Lung (tissue), 12 donors: ENCODE data around the gene LAYN. TPM values are rescaled to one million over a fixed set of nuclear protein-coding genes. Genes with fewer than 3 reads are reported as not detected.
A peak's percentile ranks its signal among the peaks of the same experiment; 100 is the strongest.

ENCODE experiments used
- ATAC-seq: fragments of 200-7000 bp; cut with Tn5 transposase; one replicate; pipeline ENCODE4 v1.9.1; 2020; ENCODE audit warnings: moderate number of reproducible peaks; ENCODE audit not compliant: insufficient read depth, low FRiP score
- DNase-seq, 3 donors: peaks; one replicate each; pipeline ENCODE4 v3.0.0-alpha.2; 2013 to 2017
- H3K27ac ChIP-seq, 2 donors: one replicate each; pipeline ENCODE4 v1.5.1; 2013; ENCODE audit warnings: mild to moderate bottlenecking in 2 of 2, moderate library complexity in 2 of 2, control low read depth in 1 of 2, inconsistent platforms in 1 of 2, low read depth in 1 of 2, low read length in 1 of 2
- H3K27me3 ChIP-seq, 3 donors: one replicate each; pipeline ENCODE4 v1.5.1; 2013; ENCODE audit warnings: low read length in 2 of 3; ENCODE audit not compliant: control insufficient read depth in 3 of 3, insufficient read depth in 3 of 3
- H3K36me3 ChIP-seq, 4 donors: one replicate each; pipeline ENCODE4 v1.5.1; 2013; ENCODE audit warnings: low read length in 4 of 4, mild to moderate bottlenecking in 1 of 4, moderate library complexity in 1 of 4; ENCODE audit not compliant: control insufficient read depth in 4 of 4, insufficient read depth in 4 of 4
- H3K4me1 ChIP-seq, 5 donors: one replicate each; pipeline ENCODE4 v1.5.1; 2013; ENCODE audit warnings: low read length in 5 of 5, mild to moderate bottlenecking in 2 of 5, moderate library complexity in 1 of 5; ENCODE audit not compliant: control insufficient read depth in 5 of 5, insufficient read depth in 5 of 5
- H3K4me3 ChIP-seq: one replicate; pipeline ENCODE4 v1.5.1; 2013; ENCODE audit warnings: mild to moderate bottlenecking, control low read depth, moderate library complexity
- H3K9ac ChIP-seq, 2 donors: one replicate each; pipeline ENCODE4 v1.5.1; 2013; ENCODE audit warnings: low read length in 2 of 2, control low read depth in 1 of 2; ENCODE audit not compliant: insufficient read depth in 1 of 2
- H3K9me3 ChIP-seq, 4 donors: one replicate each; pipeline ENCODE4 v1.5.1; 2013; ENCODE audit warnings: low read length in 3 of 4, mild to moderate bottlenecking in 1 of 4, moderate library complexity in 1 of 4; ENCODE audit not compliant: control insufficient read depth in 4 of 4, insufficient read depth in 3 of 4
- WGBS, 2 donors: extraction: QIAGEN DNeasy Blood & Tissue Kit; methylation state at CpG; one replicate each; pipeline ENCODE4 v1.1.7; 2013; 5-methylcytosine and 5-hydroxymethylcytosine counted together
- polyA plus RNA-seq, 2 donors: library from polyadenylated mRNA; stranded (reverse); fragments of 200-250 nt; gene quantifications; one replicate each; pipeline ENCODE4 v1.2.1, GENCODE V29; 2013
- total RNA-seq, 2 donors: library from RNA; depleted of rRNA in 1 of 2; stranded (reverse); fragments of >200 nt in 1 of 2; gene quantifications; one replicate each; pipeline ENCODE4 v1.2.1, GENCODE V29; 2014 to 2021
- TF ChIP-seq, protein P1 (sequence below): IDR thresholded peaks from 2 replicates; pipeline ENCODE4 v1.5.1; 2012; ENCODE audit warnings: mild to moderate bottlenecking; ENCODE audit errors: control extremely low read depth, extremely low read depth
- donor health status: control.
- donor health status: control.
- donor health status: Bipolar disorder and iron deficiency.
- donor health status: healthy.
- donor health status: DM: yes; HTN: yes; CAD: no.

LAYN gene
- total and polyA plus RNA-seq, 4 donors = 6.5 to 13.4 (median 11.3) TPM

DNA sequence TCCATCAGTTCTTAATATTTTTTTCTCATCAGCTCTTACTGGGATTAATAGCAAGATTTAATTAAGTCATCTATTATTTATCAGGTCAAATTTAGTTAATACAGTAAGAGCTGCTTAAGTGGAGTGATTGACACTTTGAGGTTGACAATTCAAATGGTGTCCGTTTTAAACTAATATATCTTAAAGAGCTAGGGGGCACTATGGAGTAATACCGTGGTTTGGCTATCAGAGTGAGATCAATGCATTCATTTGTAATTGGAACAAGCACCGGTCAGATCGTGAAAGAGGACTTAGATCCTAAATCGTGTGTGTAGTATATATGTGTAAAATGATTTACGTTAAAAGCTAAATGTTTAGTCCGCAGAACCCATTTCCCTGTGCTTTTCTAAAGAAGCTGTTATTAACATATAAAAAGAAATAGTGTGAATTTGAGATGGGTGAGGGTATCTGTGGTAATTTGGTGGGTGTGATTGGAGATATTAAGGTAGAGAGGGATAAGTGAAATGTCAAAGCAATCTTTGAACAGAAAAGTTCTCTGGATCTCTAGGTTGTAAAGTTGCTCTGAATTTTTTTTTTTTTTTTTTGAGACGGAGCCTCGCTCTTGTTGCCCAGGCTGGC lies 64.0 kb downstream of the LAYN start:
- H3K9me3 ChIP-seq = no peaks in the 10 kb centered on the region
- peaks cover 0 to 2% (median 0%) of the 10 kb centered on the region in 4 donors for H3K36me3 ChIP-seq
- H3K27ac ChIP-seq = no peak overlapping the region
- H3K4me3 ChIP-seq = no peak overlapping the region
- DNase-seq = peak in 2 of 3 donors; percentile 65 to 68
- ATAC-seq = no peak
- H3K9ac ChIP-seq = peak overlapping the region in 1 of 2 donors; percentile 20
- H3K4me1 ChIP-seq = peaks cover 0 to 33% (median 0%) of the 10 kb centered on the region in 5 donors
- H3K27me3 ChIP-seq = no peaks in the 10 kb centered on the region
- TF ChIP-seq, protein P1, sequence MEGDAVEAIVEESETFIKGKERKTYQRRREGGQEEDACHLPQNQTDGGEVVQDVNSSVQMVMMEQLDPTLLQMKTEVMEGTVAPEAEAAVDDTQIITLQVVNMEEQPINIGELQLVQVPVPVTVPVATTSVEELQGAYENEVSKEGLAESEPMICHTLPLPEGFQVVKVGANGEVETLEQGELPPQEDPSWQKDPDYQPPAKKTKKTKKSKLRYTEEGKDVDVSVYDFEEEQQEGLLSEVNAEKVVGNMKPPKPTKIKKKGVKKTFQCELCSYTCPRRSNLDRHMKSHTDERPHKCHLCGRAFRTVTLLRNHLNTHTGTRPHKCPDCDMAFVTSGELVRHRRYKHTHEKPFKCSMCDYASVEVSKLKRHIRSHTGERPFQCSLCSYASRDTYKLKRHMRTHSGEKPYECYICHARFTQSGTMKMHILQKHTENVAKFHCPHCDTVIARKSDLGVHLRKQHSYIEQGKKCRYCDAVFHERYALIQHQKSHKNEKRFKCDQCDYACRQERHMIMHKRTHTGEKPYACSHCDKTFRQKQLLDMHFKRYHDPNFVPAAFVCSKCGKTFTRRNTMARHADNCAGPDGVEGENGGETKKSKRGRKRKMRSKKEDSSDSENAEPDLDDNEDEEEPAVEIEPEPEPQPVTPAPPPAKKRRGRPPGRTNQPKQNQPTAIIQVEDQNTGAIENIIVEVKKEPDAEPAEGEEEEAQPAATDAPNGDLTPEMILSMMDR = peak; percentile 24
- WGBS, 2 donors = 30 to 36% methylated on average over 8 to 9 of the region's 9 CpGs

DNA sequence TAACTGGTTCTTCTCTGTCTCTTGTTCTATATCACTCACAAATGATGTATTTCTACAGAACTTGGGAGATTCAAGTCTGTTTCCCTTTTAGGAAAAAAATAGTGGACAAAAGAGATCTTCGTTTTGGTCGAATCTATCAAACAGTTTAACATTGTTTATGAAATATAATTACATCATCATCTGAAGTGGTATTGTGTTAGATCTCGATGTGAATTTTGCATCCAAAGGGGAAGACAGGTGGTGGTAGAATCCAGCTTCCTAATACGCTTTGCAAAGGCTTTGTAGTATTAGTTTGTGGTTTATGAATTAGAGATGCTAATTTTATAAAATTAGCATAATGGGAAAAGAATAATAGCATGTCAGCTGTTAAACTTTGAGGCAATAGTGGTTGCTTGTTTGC lies 65.2 kb downstream of the LAYN start:
- Histone ChIP-seq H3K4me1 (peaks cover 0 to 33% (median 0%) of the 10 kb centered on the region in 5 donors), H3K9me3 (no peaks in the 10 kb centered on the region), H3K9ac (no peak overlapping the region), H3K27me3 (no peaks in the 10 kb centered on the region), H3K27ac (no peak overlapping the region), H3K36me3 (peaks cover 0 to 2% (median 0%) of the 10 kb centered on the region in 4 donors), H3K4me3 (no peak overlapping the region)
- TF ChIP-seq, protein P1 = no peak
- DNase-seq = peak in 1 of 3 donors; percentile 29
- 36% methylated on average over 4 of the region's 4 CpGs for WGBS, 2 donors
- no peak for ATAC-seq

DNA sequence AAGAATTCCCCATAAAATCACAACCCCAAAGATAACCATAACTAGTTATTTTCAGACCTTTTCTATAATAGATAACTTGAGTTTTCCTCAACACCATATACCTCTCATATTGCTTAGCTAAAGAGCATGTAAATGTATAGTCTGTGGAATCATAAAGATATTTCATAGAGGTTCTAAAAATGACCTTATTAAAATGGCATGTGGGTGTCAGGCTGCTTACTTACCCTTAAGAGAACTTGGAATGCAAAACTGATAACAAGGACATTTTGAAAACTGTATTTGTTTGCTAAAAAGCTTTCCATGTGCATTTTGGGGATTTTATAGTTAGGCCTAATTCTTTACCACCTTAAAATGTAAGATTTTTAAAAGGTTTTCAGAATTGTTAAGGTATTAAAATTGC lies 66.5 kb downstream of the LAYN start:
- Histone ChIP-seq H3K9me3 (no peaks in the 10 kb centered on the region), H3K27ac (no peak overlapping the region), H3K36me3 (peaks cover 0 to 2% (median 0%) of the 10 kb centered on the region in 4 donors), H3K9ac (no peak overlapping the region), H3K27me3 (no peaks in the 10 kb centered on the region), H3K4me1 (peaks cover 0 to 33% (median 0%) of the 10 kb centered on the region in 5 donors), H3K4me3 (no peak overlapping the region)
- DNase-seq = no peak
- ATAC-seq = no peak
- TF ChIP-seq, protein P1 = no peak

DNA sequence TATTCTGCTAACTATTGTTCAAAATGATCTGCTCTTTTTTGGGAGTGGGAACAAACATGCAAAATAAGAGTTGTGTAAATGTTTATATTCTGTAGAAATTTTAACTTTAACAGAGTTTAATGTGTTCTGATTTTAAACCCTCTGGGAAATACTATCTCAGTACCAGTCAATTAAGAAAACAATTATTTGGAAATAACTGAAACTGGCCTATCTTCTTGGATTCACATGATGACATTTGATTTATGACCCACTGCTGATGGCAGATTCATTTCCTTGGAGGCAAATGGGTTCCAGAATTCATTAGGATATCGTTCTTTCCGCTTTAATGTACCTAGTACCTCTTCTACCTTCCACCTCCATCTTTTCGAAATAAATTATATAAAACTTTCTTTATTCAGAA lies 67.2 kb downstream of the LAYN start:
- Histone ChIP-seq H3K36me3 (no peaks in the 10 kb centered on the region), H3K27me3 (no peaks in the 10 kb centered on the region), H3K9me3 (no peaks in the 10 kb centered on the region), H3K9ac (no peak overlapping the region), H3K4me3 (no peak overlapping the region), H3K4me1 (peaks cover 0 to 39% (median 0%) of the 10 kb centered on the region in 5 donors), H3K27ac (no peak overlapping the region)
- no peak for ATAC-seq
- WGBS, 2 donors = 87 to 89% methylated on average over 3 of the region's 3 CpGs
- TF ChIP-seq, protein P1 = no peak
- DNase-seq = no peak
